Stromal cell of bone marrow (primary cell): ENCODE measurements around the gene CHAD.
A peak's percentile ranks its signal among the peaks of the same experiment; 100 is the strongest.
"Not testable (repeated sequence)": the region's sequence is repeated elsewhere in the genome, so short reads cannot be mapped to it uniquely, and the experiment has no call there.

Experiments used
- DNase-seq: peaks from one replicate; pipeline ENCODE4 v3.0.0-alpha.2; 2012; ENCODE audit warnings: low read depth

Gene CHAD

GRCh38 chr17:50495217-50495823, 26.6 kb upstream of the CHAD start:
- DNase-seq = no peak

- no peak for DNase-seq
Measured at GRCh38 chr17:50493744-50494143, 25.1 kb upstream of the CHAD start.

- DNase-seq = no peak
Measured at GRCh38 chr17:50492214-50492613, 23.5 kb upstream of the CHAD start.

GRCh38 chr17:50491505-50491904, 22.8 kb upstream of the CHAD start:
- no peak for DNase-seq

- no peak for DNase-seq
Measured at GRCh38 chr17:50488880-50489279, 20.2 kb upstream of the CHAD start.

- DNase-seq = no peak
Measured at GRCh38 chr17:50487213-50488096, 18.8 kb upstream of the CHAD start.

- DNase-seq = no peak
Measured at GRCh38 chr17:50484386-50485155, 15.9 kb upstream of the CHAD start.

GRCh38 chr17:50483266-50483665, 14.6 kb upstream of the CHAD start:
- DNase-seq = no peak

- DNase-seq = peak; percentile 96
Measured at GRCh38 chr17:50482516-50482915, 13.8 kb upstream of the CHAD start.

- no peak for DNase-seq
Measured at GRCh38 chr17:50482110-50482509, 13.4 kb upstream of the CHAD start.

GRCh38 chr17:50481648-50482047, 13.0 kb upstream of the CHAD start:
- DNase-seq = no peak

GRCh38 chr17:50480854-50481490, 12.3 kb upstream of the CHAD start:
- no peak for DNase-seq

GRCh38 chr17:50480142-50480764, 11.6 kb upstream of the CHAD start:
- DNase-seq = no peak

- DNase-seq = peak; percentile 44
Measured at GRCh38 chr17:50479522-50480141, 11.0 kb upstream of the CHAD start.

GRCh38 chr17:50478391-50479381, 10.0 kb upstream of the CHAD start, which contains the start of gene RSAD1:
Gene RSAD1, plus strand, starts transcription at chr17:50478860. Its CDS starts 25 bp downstream, at chr17:50478885.
- DNase-seq = peak; percentile 63

- no peak for DNase-seq
Measured at GRCh38 chr17:50477976-50478375, 9.3 kb upstream of the CHAD start.

GRCh38 chr17:50476545-50477315, 8.1 kb upstream of the CHAD start:
- no peak for DNase-seq

GRCh38 chr17:50475775-50476544, 7.3 kb upstream of the CHAD start:
- not testable (repeated sequence) for DNase-seq
